Endothelial cell of umbilical vein (primary cell): ENCODE measurements around the gene RBM38.

ENCODE experiments used
- FOS ChIP-seq: IDR thresholded peaks from 2 replicates; pipeline ENCODE4 v1.6.1; 2011; ENCODE audit warnings: mild to moderate bottlenecking, low read length, moderate library complexity, borderline replicate concordance; ENCODE audit not compliant: insufficient read depth
- MYC ChIP-seq: IDR thresholded peaks from one replicate; pipeline ENCODE4 v1.6.1; 2011; ENCODE audit warnings: mild to moderate bottlenecking, low read depth, low read length
- POLR2A ChIP-seq: IDR thresholded peaks from 2 replicates; pipeline ENCODE4 v1.6.1; 2012; ENCODE audit warnings: low read depth, mild to moderate bottlenecking, control low read depth, low read length
- TF ChIP-seq, protein P1 (sequence below), 2 donors: IDR thresholded peaks; 1 replicate in 1 of 2; 2 replicates in 1 of 2; pipeline ENCODE4 v1.5.1; 2011; ENCODE audit warnings: low read length in 2 of 2, mild to moderate bottlenecking in 2 of 2, moderate library complexity in 2 of 2, control low read depth in 1 of 2, inconsistent platforms in 1 of 2, low read depth in 1 of 2; ENCODE audit not compliant: insufficient read depth in 1 of 2; ENCODE audit errors: extremely low read depth in 1 of 2
- TF ChIP-seq, protein P2 (sequence below): IDR thresholded peaks from 2 replicates; pipeline ENCODE4 v1.6.1; 2011; ENCODE audit not compliant: insufficient read depth, insufficient read length

DNA sequence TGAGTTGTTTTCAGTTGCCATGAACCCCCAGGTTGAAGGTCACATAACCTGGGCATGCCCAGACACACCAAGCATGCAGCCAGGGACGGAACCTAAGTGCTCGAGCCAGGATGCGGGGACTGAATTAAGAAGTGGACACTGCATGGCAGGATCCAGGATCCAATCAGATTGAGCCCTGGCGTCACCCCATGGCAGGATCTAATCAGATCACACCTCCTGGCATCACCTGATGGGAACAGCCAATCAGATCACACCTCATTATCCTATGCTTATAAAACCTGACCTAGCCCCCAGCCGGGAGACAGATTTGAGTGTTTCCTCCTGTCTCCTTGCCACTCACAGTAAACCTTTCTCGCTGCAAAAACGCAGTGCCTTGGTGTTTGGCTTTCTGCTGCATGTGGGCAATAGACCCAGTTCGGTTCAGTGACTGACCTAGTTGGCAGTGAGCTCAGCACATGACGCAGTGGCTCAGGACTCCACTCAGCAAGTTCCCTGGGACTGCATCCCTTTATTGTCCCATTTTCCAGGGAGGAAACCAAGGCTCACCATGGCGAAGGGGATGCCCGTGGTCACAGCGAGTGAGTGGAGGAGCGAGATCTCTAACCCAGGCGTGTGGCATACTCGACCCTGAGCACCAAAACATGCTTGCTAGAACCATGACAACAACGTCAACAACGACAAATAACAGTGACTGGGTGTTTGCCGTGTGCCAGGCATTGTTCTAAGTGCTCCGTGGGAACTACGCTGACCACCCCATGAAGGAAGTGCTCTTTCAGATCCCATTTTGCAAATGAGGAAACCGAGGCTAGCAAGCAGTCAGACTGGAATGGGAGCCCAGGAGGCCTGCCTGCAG, 66.3 kb downstream of the RBM38 start:
- TF ChIP-seq, protein P1, sequence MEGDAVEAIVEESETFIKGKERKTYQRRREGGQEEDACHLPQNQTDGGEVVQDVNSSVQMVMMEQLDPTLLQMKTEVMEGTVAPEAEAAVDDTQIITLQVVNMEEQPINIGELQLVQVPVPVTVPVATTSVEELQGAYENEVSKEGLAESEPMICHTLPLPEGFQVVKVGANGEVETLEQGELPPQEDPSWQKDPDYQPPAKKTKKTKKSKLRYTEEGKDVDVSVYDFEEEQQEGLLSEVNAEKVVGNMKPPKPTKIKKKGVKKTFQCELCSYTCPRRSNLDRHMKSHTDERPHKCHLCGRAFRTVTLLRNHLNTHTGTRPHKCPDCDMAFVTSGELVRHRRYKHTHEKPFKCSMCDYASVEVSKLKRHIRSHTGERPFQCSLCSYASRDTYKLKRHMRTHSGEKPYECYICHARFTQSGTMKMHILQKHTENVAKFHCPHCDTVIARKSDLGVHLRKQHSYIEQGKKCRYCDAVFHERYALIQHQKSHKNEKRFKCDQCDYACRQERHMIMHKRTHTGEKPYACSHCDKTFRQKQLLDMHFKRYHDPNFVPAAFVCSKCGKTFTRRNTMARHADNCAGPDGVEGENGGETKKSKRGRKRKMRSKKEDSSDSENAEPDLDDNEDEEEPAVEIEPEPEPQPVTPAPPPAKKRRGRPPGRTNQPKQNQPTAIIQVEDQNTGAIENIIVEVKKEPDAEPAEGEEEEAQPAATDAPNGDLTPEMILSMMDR (IDR thresholded peaks at IDR 0.05; ENCODE audit: extremely low read depth in 1 of 2, insufficient read depth in 1 of 2, low read depth in 1 of 2, low read length in 2 of 2): no peak
- no peak for TF ChIP-seq POLR2A
- TF ChIP-seq, protein P2, sequence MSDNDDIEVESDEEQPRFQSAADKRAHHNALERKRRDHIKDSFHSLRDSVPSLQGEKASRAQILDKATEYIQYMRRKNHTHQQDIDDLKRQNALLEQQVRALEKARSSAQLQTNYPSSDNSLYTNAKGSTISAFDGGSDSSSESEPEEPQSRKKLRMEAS: no peak
- TF ChIP-seq MYC: no peak
- TF ChIP-seq FOS: no peak
